ENCODE measurements around the gene WBP1L. TPM values are rescaled to one million over a fixed set of nuclear protein-coding genes. Genes with fewer than 3 reads are reported as not detected.

Gene WBP1L
- total and polyA plus RNA-seq, 2 experiments from 2014 or later, result 7.0 to 55.7 TPM

DNA sequence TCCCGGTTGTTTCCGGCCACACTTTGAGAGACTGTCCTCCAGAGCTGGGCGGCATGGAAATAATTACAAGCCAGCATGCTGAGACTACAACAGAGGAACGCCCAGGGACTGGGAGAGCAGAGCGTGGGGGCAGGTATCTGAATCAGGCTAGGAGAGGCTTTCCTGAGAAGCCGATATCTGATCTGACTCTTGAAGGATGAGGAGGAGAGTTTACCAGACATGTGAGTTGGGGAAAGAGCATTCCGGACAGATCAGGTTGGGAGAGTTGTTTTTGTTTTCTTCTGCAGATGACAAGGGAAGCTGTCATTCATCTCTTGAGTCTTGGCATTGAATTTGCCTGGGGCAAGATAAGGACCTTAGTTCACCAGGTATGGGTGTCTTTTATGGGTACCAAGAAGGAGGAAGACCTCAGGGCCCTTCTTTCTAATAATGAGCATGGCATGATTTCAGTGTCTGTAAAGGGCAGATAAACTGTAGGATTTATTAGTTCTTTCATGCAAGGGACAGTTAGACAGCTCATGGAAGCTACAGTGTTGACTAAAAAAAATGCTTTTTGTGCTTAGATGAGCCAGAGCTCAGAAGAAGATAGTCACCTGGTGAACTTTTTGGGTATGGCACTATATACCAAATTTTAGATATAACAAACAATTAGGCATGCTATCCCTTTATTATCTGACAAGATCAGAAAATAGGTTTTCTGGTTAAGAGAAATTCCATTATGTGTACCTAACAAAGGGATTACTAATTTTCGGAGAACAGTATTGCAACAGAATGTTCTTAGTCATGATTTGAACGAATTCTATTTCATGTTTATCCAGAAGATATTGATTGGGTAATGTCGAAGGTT is 36.2 kb downstream of the WBP1L start (continued):
- TF ChIP-seq ZNF462 (CRISPR knock-in tag; IDR thresholded peaks at IDR 0.05) (no peak), CTCF (conservative IDR thresholded peaks at IDR 0.05; ENCODE audit: low read depth in 2 of 2) (no peak), NANOG (IDR thresholded peaks at IDR 0.05; ENCODE audit: borderline replicate concordance) (no peak), POLR2AphosphoS5 (IDR thresholded peaks at IDR 0.05; ENCODE audit: low read depth) (no peak), ZNF331 (CRISPR knock-in tag; IDR thresholded peaks at IDR 0.05; ENCODE audit: low read depth) (no peak), REST (IDR thresholded peaks at IDR 0.05; ENCODE audit: unreplicated experiment) (no peak), EZH2 (IDR thresholded peaks at IDR 0.05; ENCODE audit: low read depth, unreplicated experiment) (no peak), CREB1 (CRISPR knock-in tag; IDR thresholded peaks at IDR 0.05; ENCODE audit: low read depth) (no peak)
